ENCODE results near the gene SNRNP70. TPM values are rescaled to one million over a fixed set of nuclear protein-coding genes. Genes with fewer than 3 reads are reported as not detected.
A peak's percentile ranks its signal among the peaks of the same experiment; 100 is the strongest.

The SNRNP70 gene
- total RNA-seq, 1 donor from 2014 or later = 296 TPM

DNA sequence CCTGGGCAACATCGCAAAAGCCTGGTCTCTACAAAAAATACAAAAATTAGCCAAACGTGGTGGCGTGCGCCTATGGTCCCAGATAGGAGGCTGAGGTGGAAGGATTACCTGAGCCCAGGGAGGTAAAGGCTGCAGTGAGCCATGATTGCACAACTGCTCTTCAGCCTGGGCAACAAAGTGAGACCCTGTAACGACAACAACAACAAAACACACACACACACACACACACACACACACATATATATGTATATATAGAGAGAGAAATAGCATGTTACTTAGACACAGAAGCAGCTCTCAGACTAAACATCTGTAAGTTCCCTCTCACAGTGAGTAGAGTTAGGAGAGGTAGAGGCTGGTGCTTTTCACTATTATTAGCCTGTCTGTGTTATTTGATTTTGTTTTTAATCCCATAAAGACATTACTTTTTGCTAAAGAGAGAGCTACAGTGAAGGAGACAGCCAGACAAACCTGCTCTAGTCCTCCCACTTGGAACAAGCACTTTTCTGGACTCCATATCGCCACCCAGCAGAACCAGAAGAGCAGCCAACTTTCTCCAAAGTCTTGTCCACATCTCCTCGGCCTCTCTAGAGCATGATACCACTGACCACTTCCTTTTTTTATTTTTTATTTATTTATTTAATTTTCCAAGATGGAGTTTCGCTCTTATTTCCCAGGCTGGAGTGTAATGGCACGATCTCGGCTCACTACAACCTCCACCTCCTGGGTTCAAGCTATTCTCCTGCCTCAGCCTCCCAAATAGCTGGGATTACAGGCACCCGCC is 26.2 kb downstream of the SNRNP70 start:
- no peaks in the 10 kb centered on the region for H3K27me3 Mint-ChIP-seq
- H3K27ac Mint-ChIP-seq = peak overlapping the region; percentile 38
- H3K4me3 Mint-ChIP-seq = peak overlapping the region; percentile 67
- no peak for DNase-seq (ENCODE audit: extremely low spot score, unreplicated experiment)
- no peaks in the 10 kb centered on the region for H3K9me3 Mint-ChIP-seq
- TF ChIP-seq, protein P1, sequence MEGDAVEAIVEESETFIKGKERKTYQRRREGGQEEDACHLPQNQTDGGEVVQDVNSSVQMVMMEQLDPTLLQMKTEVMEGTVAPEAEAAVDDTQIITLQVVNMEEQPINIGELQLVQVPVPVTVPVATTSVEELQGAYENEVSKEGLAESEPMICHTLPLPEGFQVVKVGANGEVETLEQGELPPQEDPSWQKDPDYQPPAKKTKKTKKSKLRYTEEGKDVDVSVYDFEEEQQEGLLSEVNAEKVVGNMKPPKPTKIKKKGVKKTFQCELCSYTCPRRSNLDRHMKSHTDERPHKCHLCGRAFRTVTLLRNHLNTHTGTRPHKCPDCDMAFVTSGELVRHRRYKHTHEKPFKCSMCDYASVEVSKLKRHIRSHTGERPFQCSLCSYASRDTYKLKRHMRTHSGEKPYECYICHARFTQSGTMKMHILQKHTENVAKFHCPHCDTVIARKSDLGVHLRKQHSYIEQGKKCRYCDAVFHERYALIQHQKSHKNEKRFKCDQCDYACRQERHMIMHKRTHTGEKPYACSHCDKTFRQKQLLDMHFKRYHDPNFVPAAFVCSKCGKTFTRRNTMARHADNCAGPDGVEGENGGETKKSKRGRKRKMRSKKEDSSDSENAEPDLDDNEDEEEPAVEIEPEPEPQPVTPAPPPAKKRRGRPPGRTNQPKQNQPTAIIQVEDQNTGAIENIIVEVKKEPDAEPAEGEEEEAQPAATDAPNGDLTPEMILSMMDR (conservative IDR thresholded peaks at IDR 0.05) = no peak
- peaks cover 19% of the 10 kb centered on the region for H3K36me3 Mint-ChIP-seq
- peaks cover 38% of the 10 kb centered on the region for H3K4me1 Mint-ChIP-seq (ENCODE audit: unreplicated experiment)

DNA sequence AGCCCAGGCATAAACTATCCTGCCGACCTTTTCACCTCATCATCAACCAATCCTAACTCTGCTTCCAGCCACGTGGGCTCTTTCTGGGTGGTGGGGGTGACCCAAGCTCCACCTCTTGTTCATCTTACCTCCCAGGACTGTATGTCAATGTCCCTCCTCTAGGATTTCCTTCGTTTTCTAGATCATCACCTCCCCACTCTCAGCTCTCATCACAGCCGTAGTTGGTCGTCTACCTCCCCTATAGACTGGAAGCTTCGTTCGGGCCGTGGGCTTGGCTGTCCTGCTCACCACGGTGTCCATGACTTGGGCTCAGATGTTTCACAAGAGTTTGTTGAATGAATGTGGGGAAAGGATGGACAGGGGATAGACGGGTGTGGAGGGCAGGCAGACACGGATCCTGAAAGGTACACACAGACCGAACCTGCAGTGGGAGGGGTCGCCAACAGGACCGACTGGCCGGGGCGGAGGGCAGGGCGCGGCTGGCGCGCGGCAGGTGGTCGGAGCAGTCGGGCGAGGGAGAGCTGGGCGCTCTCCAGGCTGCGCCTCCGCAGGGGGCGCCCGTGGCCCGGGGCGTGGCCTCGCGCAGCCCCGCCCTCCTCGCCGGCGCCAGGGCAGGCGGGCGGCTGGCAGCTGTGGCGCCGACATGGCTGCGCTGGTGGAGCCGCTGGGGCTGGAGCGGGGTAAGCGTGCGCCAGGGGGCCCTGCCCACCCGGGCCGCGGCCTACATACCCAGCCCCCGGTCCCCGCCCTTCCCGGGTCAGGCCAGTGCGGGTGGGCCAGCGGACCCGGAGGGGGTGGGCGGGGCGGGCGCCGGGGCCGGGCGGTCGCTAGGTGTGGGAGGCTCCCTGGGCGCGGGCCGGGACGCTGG is 28.7 kb downstream of the SNRNP70 start, which contains the start of gene LIN7B:
Gene LIN7B, plus strand, starts transcription at position 609 of the 868 bp plus-strand sequence. Its CDS starts 35 bp downstream, at position 644.
- Mint-ChIP-seq H3K27me3 (no peaks in the 10 kb centered on the region), H3K4me3 (peak within 1 kb of the TSS; percentile 90), H3K4me1 (ENCODE audit: unreplicated experiment) (peaks cover 34% of the 10 kb centered on the region), H3K27ac (peak within 1 kb of the TSS; percentile 86), H3K9me3 (no peaks in the 10 kb centered on the region), H3K36me3 (peaks cover 3% of the 10 kb centered on the region)
- TF ChIP-seq, protein P1 (conservative IDR thresholded peaks at IDR 0.05) = peak; percentile 53
- no peak for DNase-seq (ENCODE audit: extremely low spot score, unreplicated experiment)

DNA sequence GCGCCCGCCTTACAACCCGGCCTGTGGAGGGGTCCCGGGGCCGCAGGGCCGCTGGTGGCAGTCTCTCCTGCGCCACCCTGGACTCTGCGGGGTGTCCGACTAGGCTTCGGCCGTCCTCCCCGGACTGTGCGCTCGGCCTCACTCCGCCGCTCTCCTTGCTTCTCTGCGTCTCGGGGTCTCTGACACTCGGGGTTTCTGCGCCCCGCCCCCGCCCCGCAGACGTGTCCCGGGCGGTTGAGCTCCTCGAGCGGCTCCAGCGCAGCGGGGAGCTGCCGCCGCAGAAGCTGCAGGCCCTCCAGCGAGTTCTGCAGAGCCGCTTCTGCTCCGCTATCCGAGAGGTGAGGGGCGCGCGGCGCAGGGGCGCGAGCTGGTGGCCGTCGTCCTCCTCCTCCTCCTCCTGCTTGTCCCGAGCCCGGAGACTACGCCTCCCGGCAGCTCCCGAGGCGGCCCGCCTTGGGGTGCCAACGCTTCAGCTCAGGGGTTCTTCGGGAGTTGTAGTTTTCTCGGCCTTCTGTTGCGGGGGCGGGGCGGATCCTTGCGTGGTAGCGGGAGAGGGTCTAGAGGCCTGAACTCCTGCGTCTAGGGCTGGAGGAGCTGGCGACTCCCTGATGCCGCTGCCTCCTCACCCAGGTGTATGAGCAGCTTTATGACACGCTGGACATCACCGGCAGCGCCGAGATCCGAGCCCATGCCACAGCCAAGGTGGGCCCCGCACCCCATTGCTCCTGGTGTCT is 29.5 kb downstream of the SNRNP70 start:
- Mint-ChIP-seq H3K9me3 (no peaks in the 10 kb centered on the region), H3K4me3 (peak overlapping the region; percentile 88), H3K27me3 (no peaks in the 10 kb centered on the region), H3K4me1 (ENCODE audit: unreplicated experiment) (peaks cover 28% of the 10 kb centered on the region), H3K36me3 (no peaks in the 10 kb centered on the region), H3K27ac (peak overlapping the region; percentile 86)
- no peak for DNase-seq (ENCODE audit: extremely low spot score, unreplicated experiment)
- TF ChIP-seq, protein P1 (conservative IDR thresholded peaks at IDR 0.05) = no peak

DNA sequence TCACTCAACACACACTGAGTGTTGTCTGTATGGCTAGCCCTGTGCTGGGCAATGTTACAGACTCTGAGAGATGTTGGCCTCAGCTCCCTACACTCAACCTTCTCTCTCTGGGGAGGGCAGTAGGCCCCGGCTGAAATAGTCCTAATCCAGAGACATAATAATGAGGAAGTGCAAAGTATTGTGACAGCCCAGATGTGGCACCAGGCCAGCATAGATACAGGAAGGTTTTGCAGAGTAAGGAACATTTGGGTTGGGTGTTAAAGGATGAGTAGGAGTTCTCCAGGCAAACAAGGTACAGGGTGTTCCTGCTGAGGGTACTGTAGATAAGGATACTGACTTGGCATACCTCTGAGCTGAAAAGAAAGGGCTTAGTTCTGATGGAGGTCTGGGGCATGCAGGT is 31.3 kb downstream of the SNRNP70 start:
- peaks cover 31% of the 10 kb centered on the region for H3K4me1 Mint-ChIP-seq (ENCODE audit: unreplicated experiment)
- peaks cover 9% of the 10 kb centered on the region for H3K27me3 Mint-ChIP-seq
- peak overlapping the region; percentile 88 for H3K4me3 Mint-ChIP-seq
- no peak for DNase-seq (ENCODE audit: extremely low spot score, unreplicated experiment)
- TF ChIP-seq, protein P1 (conservative IDR thresholded peaks at IDR 0.05) = no peak
- no peaks in the 10 kb centered on the region for H3K36me3 Mint-ChIP-seq
- no peaks in the 10 kb centered on the region for H3K9me3 Mint-ChIP-seq
- peak overlapping the region; percentile 6 for H3K27ac Mint-ChIP-seq
